GM12892 (cell line): ENCODE measurements around the gene HUNK.

Experiments used
- POLR2A ChIP-seq: IDR thresholded peaks from 2 replicates; pipeline ENCODE4 v1.6.1; 2011; ENCODE audit warnings: low read depth, low read length, control low read depth
- POLR2AphosphoS5 ChIP-seq: IDR thresholded peaks from 2 replicates; pipeline ENCODE4 v1.6.1; 2011; ENCODE audit warnings: low read depth, low read length, control low read depth
- TAF1 ChIP-seq: IDR thresholded peaks from 2 replicates; pipeline ENCODE4 v1.6.1; 2011; ENCODE audit warnings: low read depth, mild to moderate bottlenecking, control low read depth, low read length, borderline replicate concordance

DNA sequence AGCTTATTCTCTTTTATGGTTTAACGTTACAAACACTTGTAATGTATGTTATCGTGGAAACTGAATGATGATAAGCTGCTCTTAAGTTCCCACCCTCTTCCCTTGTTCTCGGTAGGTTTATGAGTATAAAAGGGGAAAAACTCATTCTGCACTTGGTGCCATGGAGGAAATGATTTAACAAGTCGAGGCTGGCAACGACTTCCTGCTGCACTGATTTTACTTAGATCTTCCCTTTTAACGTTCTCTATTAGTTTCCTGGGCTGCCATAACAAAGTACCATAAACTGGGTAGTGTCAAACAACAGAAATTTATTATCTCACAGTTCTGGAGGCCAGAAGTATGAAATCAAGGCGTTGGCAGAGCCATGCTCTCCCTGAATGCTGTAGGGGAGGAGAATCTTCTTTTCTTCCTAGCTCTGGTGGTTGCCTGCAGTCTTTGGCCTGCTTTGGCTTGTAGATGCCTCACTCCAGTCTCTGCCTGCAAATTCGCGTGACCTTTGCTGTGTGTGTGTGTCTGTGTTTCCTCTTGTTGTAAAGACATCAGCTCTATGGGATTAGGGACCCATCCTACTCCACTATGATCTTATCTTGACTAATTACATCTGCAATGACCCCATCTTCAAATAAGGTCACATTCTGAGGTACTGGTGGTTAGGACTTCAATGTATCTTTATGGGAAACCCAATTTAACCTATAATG, 26.3 kb downstream of the HUNK start:
- TF ChIP-seq POLR2AphosphoS5 (no peak), POLR2A (no peak), TAF1 (no peak)
